K562 (cell line): ENCODE data around the gene DRAXIN. TPM values are rescaled to one million over a fixed set of nuclear protein-coding genes. Genes with fewer than 3 reads are reported as not detected.
A peak's percentile ranks its signal among the peaks of the same experiment; 100 is the strongest.

Experiments
- BRF1 ChIP-seq: IDR thresholded peaks from 3 replicates; pipeline ENCODE4 v1.6.1; 2011; ENCODE audit warnings: borderline replicate concordance, mild to moderate bottlenecking; ENCODE audit not compliant: insufficient read length; ENCODE audit errors: extremely low read depth
- CBFA2T3 ChIP-seq: fragments of 450-650 bp; IDR thresholded peaks from 2 replicates; pipeline ENCODE4 v1.6.1; 2017
- CHD4 ChIP-seq: fragments of 200-600 bp; sonication (generic); IDR thresholded peaks from 3 replicates; pipeline ENCODE4 v1.6.1; 2012; ENCODE audit warnings: low read depth, mild to moderate bottlenecking, mixed read lengths, low read length, inconsistent platforms; ENCODE audit not compliant: insufficient read depth, insufficient replicate concordance, poor library complexity, severe bottlenecking
- HCFC1 ChIP-seq: IDR thresholded peaks from 2 replicates; pipeline ENCODE4 v1.6.1; 2012; ENCODE audit warnings: low read depth, low read length, improper control_type of control experiment
- PURB ChIP-seq: sonication (generic); formaldehyde crosslinking; IDR thresholded peaks from 2 replicates; pipeline ENCODE4 v1.9.0; 2021; ENCODE audit warnings: low read depth, mild to moderate bottlenecking, missing genetic modification reagents
- ZC3H4 ChIP-seq: sonication (generic); formaldehyde crosslinking; IDR thresholded peaks from 2 replicates; pipeline ENCODE4 v1.9.0; 2021; ENCODE audit warnings: missing genetic modification reagents, borderline replicate concordance
- polyA plus RNA-seq, 8 experiments: library from polyadenylated mRNA; depleted of rRNA in 4 of 8; stranded (reverse) in 5 of 8; unstranded in 3 of 8; fragments of >200 nt; fragmentation: Nextera tagmentation in 2 of 8; fragmentation: Illumina TruSeq in 1 of 8; extraction: Ambion mirVana in 2 of 8; extraction: Trizol in 1 of 8; gene quantifications; 2 replicates each; pipeline versions ENCODE4 v1.2.1 to v1.2.3, GENCODE V29; 2011 to 2014; ENCODE audit warnings: inconsistent platforms in 1 of 8, missing spikeins in 1 of 8
- total RNA-seq, 7 experiments: library from RNA; depleted of rRNA in 6 of 7; stranded (reverse); fragments of >200 nt in 6 of 7; fragmentation: Illumina TruSeq in 2 of 7; extraction: Trizol in 2 of 7; gene quantifications; 2 replicates each; pipeline versions ENCODE4 v1.2.1 to v1.2.3, GENCODE V29; 2011 to 2021; ENCODE audit warnings: low replicate concordance in 1 of 7
- TF ChIP-seq, protein P1 (sequence below): fragments of 200-800 bp; sonication (Bioruptor generic); IDR thresholded peaks from 2 replicates; pipeline ENCODE4 v1.6.1; 2017; ENCODE audit warnings: missing genetic modification characterization, missing compliant biosample characterization
- TF ChIP-seq, protein P2 (sequence below): fragments of 450-650 bp; conservative IDR thresholded peaks from 2 replicates; pipeline ENCODE4 v1.6.1; 2016; ENCODE audit warnings: missing genetic modification characterization, low read depth, mild to moderate bottlenecking, control low read depth, missing compliant biosample characterization
- TF ChIP-seq, protein P3 (sequence below): fragments of 250-450 bp; sonication (Bioruptor Pico); IDR thresholded peaks from 2 replicates; pipeline ENCODE4 v1.4.0; 2020; ENCODE audit warnings: mild to moderate bottlenecking, moderate library complexity
- TF ChIP-seq, protein P4 (sequence below), 2 experiments: IDR thresholded peaks; 2 replicates each; pipeline ENCODE4 v1.6.1; 2012; ENCODE audit warnings: improper control_type of control experiment in 2 of 2, low read depth in 2 of 2, low read length in 2 of 2, borderline replicate concordance in 1 of 2
- TF ChIP-seq, protein P5 (sequence below): sonication (generic); formaldehyde crosslinking; IDR thresholded peaks from 2 replicates; pipeline ENCODE4 v1.9.0; 2022; ENCODE audit warnings: mild to moderate bottlenecking, missing genetic modification reagents
- TF ChIP-seq, protein P6 (sequence below): fragments of 250-450 bp; sonication (Bioruptor Pico); IDR thresholded peaks from 2 replicates; pipeline ENCODE4 v1.5.0; 2021

Gene DRAXIN
- total and polyA plus RNA-seq, 9 of the 15 experiments (the other 6 are each of a cell fraction or from before 2014, with no cell fraction given), result 0.01 to 0.04 (median 0.01) TPM; not detected in 6

DNA sequence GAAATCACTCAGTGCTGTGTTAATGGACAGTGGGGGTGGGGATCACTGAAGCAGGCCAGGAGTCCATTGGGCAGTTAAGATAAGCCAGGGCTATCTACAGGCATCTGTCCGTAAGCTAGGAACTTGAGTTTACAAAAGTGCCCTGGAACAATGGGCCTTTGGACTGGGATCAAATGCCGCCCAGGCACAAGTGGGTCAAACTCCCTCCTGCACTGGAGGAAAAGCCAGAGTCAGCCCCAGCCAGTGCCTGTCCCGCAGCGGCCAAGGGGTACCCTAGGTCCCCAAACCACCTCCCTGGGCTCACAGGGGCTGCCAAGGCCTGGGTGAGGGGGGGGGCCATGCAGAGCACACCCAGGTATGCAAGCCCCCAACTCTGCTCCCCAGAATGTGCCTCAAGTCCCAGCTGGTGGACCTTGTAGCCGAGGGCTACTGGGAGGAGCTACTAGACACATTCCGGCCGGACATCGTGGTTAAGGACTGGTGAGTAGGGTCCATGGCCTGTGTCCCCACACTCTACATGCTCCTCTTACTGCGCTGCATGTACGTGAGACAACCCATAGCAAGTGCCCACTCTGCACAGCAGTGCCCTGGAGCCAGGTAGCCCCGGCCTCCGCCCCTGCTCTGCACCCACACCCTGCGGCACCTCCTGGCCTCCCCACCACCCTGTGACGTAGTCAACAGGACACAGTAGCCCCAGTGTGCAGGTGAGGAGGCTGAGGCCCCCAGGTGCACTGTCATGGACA is 19.8 kb upstream of the DRAXIN start (continued):
- TF ChIP-seq, protein P1, sequence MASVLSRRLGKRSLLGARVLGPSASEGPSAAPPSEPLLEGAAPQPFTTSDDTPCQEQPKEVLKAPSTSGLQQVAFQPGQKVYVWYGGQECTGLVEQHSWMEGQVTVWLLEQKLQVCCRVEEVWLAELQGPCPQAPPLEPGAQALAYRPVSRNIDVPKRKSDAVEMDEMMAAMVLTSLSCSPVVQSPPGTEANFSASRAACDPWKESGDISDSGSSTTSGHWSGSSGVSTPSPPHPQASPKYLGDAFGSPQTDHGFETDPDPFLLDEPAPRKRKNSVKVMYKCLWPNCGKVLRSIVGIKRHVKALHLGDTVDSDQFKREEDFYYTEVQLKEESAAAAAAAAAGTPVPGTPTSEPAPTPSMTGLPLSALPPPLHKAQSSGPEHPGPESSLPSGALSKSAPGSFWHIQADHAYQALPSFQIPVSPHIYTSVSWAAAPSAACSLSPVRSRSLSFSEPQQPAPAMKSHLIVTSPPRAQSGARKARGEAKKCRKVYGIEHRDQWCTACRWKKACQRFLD (CRISPR knock-in tag), result no peak
- no peak for TF ChIP-seq HCFC1
- TF ChIP-seq CHD4, result no peak
- TF ChIP-seq, protein P2, sequence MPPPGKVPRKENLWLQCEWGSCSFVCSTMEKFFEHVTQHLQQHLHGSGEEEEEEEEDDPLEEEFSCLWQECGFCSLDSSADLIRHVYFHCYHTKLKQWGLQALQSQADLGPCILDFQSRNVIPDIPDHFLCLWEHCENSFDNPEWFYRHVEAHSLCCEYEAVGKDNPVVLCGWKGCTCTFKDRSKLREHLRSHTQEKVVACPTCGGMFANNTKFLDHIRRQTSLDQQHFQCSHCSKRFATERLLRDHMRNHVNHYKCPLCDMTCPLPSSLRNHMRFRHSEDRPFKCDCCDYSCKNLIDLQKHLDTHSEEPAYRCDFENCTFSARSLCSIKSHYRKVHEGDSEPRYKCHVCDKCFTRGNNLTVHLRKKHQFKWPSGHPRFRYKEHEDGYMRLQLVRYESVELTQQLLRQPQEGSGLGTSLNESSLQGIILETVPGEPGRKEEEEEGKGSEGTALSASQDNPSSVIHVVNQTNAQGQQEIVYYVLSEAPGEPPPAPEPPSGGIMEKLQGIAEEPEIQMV (tag), result no peak
- TF ChIP-seq, protein P3, sequence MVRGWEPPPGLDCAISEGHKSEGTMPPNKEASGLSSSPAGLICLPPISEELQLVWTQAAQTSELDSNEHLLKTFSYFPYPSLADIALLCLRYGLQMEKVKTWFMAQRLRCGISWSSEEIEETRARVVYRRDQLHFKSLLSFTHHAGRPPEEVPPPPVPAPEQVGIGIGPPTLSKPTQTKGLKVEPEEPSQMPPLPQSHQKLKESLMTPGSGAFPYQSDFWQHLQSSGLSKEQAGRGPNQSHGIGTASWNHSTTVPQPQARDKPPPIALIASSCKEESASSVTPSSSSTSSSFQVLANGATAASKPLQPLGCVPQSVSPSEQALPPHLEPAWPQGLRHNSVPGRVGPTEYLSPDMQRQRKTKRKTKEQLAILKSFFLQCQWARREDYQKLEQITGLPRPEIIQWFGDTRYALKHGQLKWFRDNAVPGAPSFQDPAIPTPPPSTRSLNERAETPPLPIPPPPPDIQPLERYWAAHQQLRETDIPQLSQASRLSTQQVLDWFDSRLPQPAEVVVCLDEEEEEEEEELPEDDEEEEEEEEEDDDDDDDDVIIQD (CRISPR knock-in tag), result no peak
- TF ChIP-seq, protein P4, sequence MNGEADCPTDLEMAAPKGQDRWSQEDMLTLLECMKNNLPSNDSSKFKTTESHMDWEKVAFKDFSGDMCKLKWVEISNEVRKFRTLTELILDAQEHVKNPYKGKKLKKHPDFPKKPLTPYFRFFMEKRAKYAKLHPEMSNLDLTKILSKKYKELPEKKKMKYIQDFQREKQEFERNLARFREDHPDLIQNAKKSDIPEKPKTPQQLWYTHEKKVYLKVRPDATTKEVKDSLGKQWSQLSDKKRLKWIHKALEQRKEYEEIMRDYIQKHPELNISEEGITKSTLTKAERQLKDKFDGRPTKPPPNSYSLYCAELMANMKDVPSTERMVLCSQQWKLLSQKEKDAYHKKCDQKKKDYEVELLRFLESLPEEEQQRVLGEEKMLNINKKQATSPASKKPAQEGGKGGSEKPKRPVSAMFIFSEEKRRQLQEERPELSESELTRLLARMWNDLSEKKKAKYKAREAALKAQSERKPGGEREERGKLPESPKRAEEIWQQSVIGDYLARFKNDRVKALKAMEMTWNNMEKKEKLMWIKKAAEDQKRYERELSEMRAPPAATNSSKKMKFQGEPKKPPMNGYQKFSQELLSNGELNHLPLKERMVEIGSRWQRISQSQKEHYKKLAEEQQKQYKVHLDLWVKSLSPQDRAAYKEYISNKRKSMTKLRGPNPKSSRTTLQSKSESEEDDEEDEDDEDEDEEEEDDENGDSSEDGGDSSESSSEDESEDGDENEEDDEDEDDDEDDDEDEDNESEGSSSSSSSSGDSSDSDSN (IDR thresholded peaks at IDR 0.05; ENCODE audit: borderline replicate concordance in 1 of 2, low read depth in 2 of 2, low read length in 2 of 2), result no peak
- no peak for TF ChIP-seq PURB (CRISPR knock-in tag)
- no peak for TF ChIP-seq BRF1
- TF ChIP-seq, protein P5, sequence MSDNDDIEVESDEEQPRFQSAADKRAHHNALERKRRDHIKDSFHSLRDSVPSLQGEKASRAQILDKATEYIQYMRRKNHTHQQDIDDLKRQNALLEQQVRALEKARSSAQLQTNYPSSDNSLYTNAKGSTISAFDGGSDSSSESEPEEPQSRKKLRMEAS, result peak; percentile 6; the same call in 1 of the 2 replicates
- TF ChIP-seq CBFA2T3, result peak; percentile 93
- TF ChIP-seq, protein P6, sequence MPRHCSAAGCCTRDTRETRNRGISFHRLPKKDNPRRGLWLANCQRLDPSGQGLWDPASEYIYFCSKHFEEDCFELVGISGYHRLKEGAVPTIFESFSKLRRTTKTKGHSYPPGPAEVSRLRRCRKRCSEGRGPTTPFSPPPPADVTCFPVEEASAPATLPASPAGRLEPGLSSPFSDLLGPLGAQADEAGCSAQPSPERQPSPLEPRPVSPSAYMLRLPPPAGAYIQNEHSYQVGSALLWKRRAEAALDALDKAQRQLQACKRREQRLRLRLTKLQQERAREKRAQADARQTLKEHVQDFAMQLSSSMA, result 0 out of 2 replicates have a peak, but pooled peaks have one; percentile 59
- no peak for TF ChIP-seq ZC3H4 (CRISPR knock-in tag)
